Type B pancreatic cell (in vitro differentiated cells): ENCODE measurements around the gene CHN2. TPM values are rescaled to one million over a fixed set of nuclear protein-coding genes. Genes with fewer than 3 reads are reported as not detected.

Source experiments
- DNase-seq: peaks from one replicate; pipeline ENCODE4 v3.0.0; 2021; ENCODE audit warnings: mixed read lengths; ENCODE audit not compliant: unreplicated experiment; ENCODE audit errors: extremely low spot score
- H3K27ac Mint-ChIP-seq: 2 replicates; pipeline ENCODE4 v1.8.0; 2021; ENCODE audit warnings: mild to moderate bottlenecking, mixed read lengths
- H3K27me3 Mint-ChIP-seq: 2 replicates; pipeline ENCODE4 v1.8.0; 2021; ENCODE audit warnings: mixed read lengths
- H3K36me3 Mint-ChIP-seq: 2 replicates; pipeline ENCODE4 v1.8.0; 2021; ENCODE audit warnings: mixed read lengths
- H3K4me1 Mint-ChIP-seq: one replicate; pipeline ENCODE4 v1.8.0; 2021; ENCODE audit warnings: mixed read lengths; ENCODE audit not compliant: unreplicated experiment
- H3K4me3 Mint-ChIP-seq: 2 replicates; pipeline ENCODE4 v1.8.0; 2021; ENCODE audit warnings: mild to moderate bottlenecking, mixed read lengths
- H3K9me3 Mint-ChIP-seq: 2 replicates; pipeline ENCODE4 v1.8.0; 2021; ENCODE audit warnings: mixed read lengths
- CTCF ChIP-seq: fragments of 200-600 bp; sonication (generic); conservative IDR thresholded peaks from 2 replicates; pipeline ENCODE4 v1.5.0; 2021; ENCODE audit warnings: antibody characterized with exemption, mild to moderate bottlenecking
- total RNA-seq: library from RNA; stranded (reverse); gene quantifications from 2 replicates; pipeline ENCODE4 v1.2.1, GENCODE V29; 2021; ENCODE audit warnings: low replicate concordance

CHN2 gene
- total RNA-seq, 1 donor from 2014 or later = 19.7 TPM

DNA sequence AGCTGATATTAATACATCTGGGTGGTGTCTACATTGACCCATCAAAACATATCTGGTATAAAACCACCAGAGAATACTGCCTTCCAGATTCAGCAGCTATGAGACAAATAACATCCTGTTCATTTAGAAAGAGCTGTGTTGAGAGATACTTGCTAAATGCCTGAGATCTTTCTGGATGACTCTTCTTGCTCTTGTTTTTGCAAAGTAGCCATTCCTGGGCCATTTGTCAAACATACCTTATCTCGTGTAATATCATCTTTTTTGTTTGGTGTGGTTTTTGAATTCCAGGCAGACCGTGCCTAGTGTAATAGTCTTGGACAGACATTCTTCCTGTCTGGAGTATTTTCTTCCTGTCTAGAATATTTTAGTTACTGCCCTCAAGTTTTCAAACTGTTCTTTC is 294.4 kb downstream of the CHN2 start:
- Mint-ChIP-seq H3K27ac (peak overlapping the region; percentile 11), H3K4me1 (peaks cover 36% of the 10 kb centered on the region), H3K27me3 (no peaks in the 10 kb centered on the region), H3K36me3 (no peaks in the 10 kb centered on the region), H3K9me3 (no peaks in the 10 kb centered on the region), H3K4me3 (no peak overlapping the region)
- TF ChIP-seq CTCF = no peak
- no peak for DNase-seq

- Mint-ChIP-seq H3K4me3 (no peak overlapping the region), H3K36me3 (no peaks in the 10 kb centered on the region), H3K27ac (no peak overlapping the region), H3K27me3 (no peaks in the 10 kb centered on the region), H3K9me3 (no peaks in the 10 kb centered on the region), H3K4me1 (peaks cover 33% of the 10 kb centered on the region)
- no peak for DNase-seq
- TF ChIP-seq CTCF = no peak
These were observed 295.6 kb downstream of the CHN2 start for GRCh38 chr7:29490094-29490607.

DNA sequence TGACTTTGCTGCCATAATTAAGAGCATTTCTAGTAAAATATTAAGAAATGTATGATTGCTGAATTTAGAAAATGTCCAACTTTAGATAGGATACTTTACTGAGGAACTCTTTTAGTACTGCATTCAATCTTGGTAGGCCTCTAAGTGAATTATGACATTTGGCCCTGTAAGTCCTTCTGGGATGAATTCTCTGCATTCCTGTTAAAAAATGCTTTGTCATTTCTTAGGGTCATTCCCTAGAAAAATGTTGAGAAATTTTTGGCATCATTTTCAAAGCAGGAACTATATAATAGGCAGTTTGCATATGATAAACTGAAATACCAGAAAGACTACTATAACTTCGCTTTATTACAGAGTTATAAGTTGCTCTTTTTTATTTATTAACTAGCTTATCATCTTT is 299.8 kb downstream of the CHN2 start:
- TF ChIP-seq CTCF = no peak
- Mint-ChIP-seq H3K4me3 (no peak overlapping the region), H3K27me3 (no peaks in the 10 kb centered on the region), H3K9me3 (no peaks in the 10 kb centered on the region), H3K36me3 (no peaks in the 10 kb centered on the region), H3K4me1 (peaks cover 20% of the 10 kb centered on the region), H3K27ac (no peak overlapping the region)
- DNase-seq = no peak

GRCh38 chr7:29495653-29496052 is 301.1 kb downstream of the CHN2 start:
- H3K4me3 Mint-ChIP-seq = no peak overlapping the region
- no peak overlapping the region for H3K27ac Mint-ChIP-seq
- no peaks in the 10 kb centered on the region for H3K36me3 Mint-ChIP-seq
- no peaks in the 10 kb centered on the region for H3K27me3 Mint-ChIP-seq
- no peak for TF ChIP-seq CTCF
- H3K9me3 Mint-ChIP-seq = no peaks in the 10 kb centered on the region
- DNase-seq = no peak
- peaks cover 17% of the 10 kb centered on the region for H3K4me1 Mint-ChIP-seq

DNA sequence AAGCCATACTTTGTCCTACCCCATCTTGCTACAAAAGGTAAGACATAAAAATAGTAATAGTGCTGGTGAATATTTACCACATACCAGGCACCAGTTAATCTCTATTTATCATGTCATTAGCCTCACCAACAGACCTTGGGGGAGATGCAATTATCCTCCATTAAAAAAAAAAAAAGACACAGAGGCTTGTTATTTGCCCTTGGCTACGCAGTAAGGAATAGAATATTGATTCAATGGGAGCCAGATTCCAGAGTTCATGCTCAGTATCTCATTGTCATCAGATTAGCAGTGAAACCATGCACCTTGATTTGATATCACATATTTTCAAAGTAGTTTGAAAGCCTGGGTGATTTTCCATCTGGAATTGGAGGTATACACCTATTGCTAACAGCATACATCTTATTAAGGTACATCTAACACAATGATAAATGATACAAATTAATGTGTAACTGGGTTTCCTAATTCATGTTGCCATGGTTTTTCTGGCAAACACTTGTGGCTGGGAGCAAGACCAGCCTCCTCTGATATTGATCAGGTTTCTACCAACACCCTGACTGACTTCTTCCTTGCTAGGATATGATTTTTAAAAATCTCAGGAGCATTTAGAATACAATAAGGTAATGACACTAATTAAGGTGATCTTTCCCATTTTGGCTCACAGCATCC is 301.9 kb downstream of the CHN2 start:
- H3K9me3 Mint-ChIP-seq = no peaks in the 10 kb centered on the region
- DNase-seq = no peak
- H3K27ac Mint-ChIP-seq = no peak overlapping the region
- H3K4me3 Mint-ChIP-seq = no peak overlapping the region
- TF ChIP-seq CTCF = no peak
- H3K4me1 Mint-ChIP-seq = peaks cover 17% of the 10 kb centered on the region
- H3K36me3 Mint-ChIP-seq = no peaks in the 10 kb centered on the region
- H3K27me3 Mint-ChIP-seq = no peaks in the 10 kb centered on the region

GRCh38 chr7:29499932-29500331 is 305.4 kb downstream of the CHN2 start:
- no peak for TF ChIP-seq CTCF
- H3K27ac Mint-ChIP-seq = no peak overlapping the region
- H3K4me3 Mint-ChIP-seq = no peak overlapping the region
- H3K4me1 Mint-ChIP-seq = peaks cover 17% of the 10 kb centered on the region
- H3K9me3 Mint-ChIP-seq = no peaks in the 10 kb centered on the region
- no peaks in the 10 kb centered on the region for H3K27me3 Mint-ChIP-seq
- no peak for DNase-seq
- H3K36me3 Mint-ChIP-seq = peaks cover 8% of the 10 kb centered on the region
